ENCODE data around the gene NOP14.

NOP14 gene

GRCh38 chr4:2982012-2982411 lies 18.8 kb upstream of the NOP14 start:
- H3K9ac ChIP-seq (ENCODE audit: low read depth, low read length) = no peak overlapping the region
- peaks cover 7% of the 10 kb centered on the region; the same call in 1 of the 2 replicates for H3K9me3 ChIP-seq (ENCODE audit: control insufficient read depth, insufficient read depth, low read length)
- H3K36me3 ChIP-seq (ENCODE audit: control insufficient read depth, insufficient read depth, low read length) = no peaks in the 10 kb centered on the region
- no peak overlapping the region for H3K27ac ChIP-seq (ENCODE audit: low read depth, low read length)
- no peak overlapping the region for H3K4me3 ChIP-seq (ENCODE audit: low read depth, low read length)
- no peaks in the 10 kb centered on the region for H3K27me3 ChIP-seq (ENCODE audit: control insufficient read depth, insufficient read depth, low read length)
- no peaks in the 10 kb centered on the region for H3K4me1 ChIP-seq (ENCODE audit: control insufficient read depth, insufficient read depth, low read length)

- no peaks in the 10 kb centered on the region for H3K36me3 ChIP-seq (ENCODE audit: control insufficient read depth, insufficient read depth, low read length)
- H3K27me3 ChIP-seq (ENCODE audit: control insufficient read depth, insufficient read depth, low read length) = no peaks in the 10 kb centered on the region
- no peak overlapping the region for H3K4me3 ChIP-seq (ENCODE audit: low read depth, low read length)
- no peaks in the 10 kb centered on the region for H3K4me1 ChIP-seq (ENCODE audit: control insufficient read depth, insufficient read depth, low read length)
- peaks cover 7% of the 10 kb centered on the region; the same call in 1 of the 2 replicates for H3K9me3 ChIP-seq (ENCODE audit: control insufficient read depth, insufficient read depth, low read length)
- H3K27ac ChIP-seq (ENCODE audit: low read depth, low read length) = no peak overlapping the region
- H3K9ac ChIP-seq (ENCODE audit: low read depth, low read length) = no peak overlapping the region
Measured at GRCh38 chr4:2981256-2981819, 18.1 kb upstream of the NOP14 start.

GRCh38 chr4:2977211-2978088 lies 14.2 kb upstream of the NOP14 start:
- H3K9ac ChIP-seq (ENCODE audit: low read depth, low read length) = no peak overlapping the region
- H3K27ac ChIP-seq (ENCODE audit: low read depth, low read length) = no peak overlapping the region
- H3K4me1 ChIP-seq (ENCODE audit: control insufficient read depth, insufficient read depth, low read length) = no peaks in the 10 kb centered on the region
- H3K36me3 ChIP-seq (ENCODE audit: control insufficient read depth, insufficient read depth, low read length) = no peaks in the 10 kb centered on the region
- no peaks in the 10 kb centered on the region for H3K27me3 ChIP-seq (ENCODE audit: control insufficient read depth, insufficient read depth, low read length)
- H3K9me3 ChIP-seq (ENCODE audit: control insufficient read depth, insufficient read depth, low read length) = peaks cover 7% of the 10 kb centered on the region; the same call in 1 of the 2 replicates
- H3K4me3 ChIP-seq (ENCODE audit: low read depth, low read length) = no peak overlapping the region

- Histone ChIP-seq H3K36me3 (ENCODE audit: control insufficient read depth, insufficient read depth, low read length) (no peaks in the 10 kb centered on the region), H3K27ac (ENCODE audit: low read depth, low read length) (no peak overlapping the region)
Measured at GRCh38 chr4:2971275-2971674, 8.1 kb upstream of the NOP14 start.

GRCh38 chr4:2968381-2968780 lies 5.2 kb upstream of the NOP14 start:
- peaks cover 11% of the 10 kb centered on the region for H3K27me3 ChIP-seq (ENCODE audit: control insufficient read depth, insufficient read depth, low read length)
- no peaks in the 10 kb centered on the region for H3K36me3 ChIP-seq (ENCODE audit: control insufficient read depth, insufficient read depth, low read length)
- H3K4me1 ChIP-seq (ENCODE audit: control insufficient read depth, insufficient read depth, low read length) = no peaks in the 10 kb centered on the region
- no peaks in the 10 kb centered on the region for H3K9me3 ChIP-seq (ENCODE audit: control insufficient read depth, insufficient read depth, low read length)
- H3K27ac ChIP-seq (ENCODE audit: low read depth, low read length) = no peak overlapping the region
- no peak overlapping the region for H3K4me3 ChIP-seq (ENCODE audit: low read depth, low read length)
- H3K9ac ChIP-seq (ENCODE audit: low read depth, low read length) = no peak overlapping the region

More at GRCh38 chr4:2971275-2971674, 8.1 kb upstream of the NOP14 start:
- H3K27me3 ChIP-seq (ENCODE audit: control insufficient read depth, insufficient read depth, low read length) = no peaks in the 10 kb centered on the region
- H3K4me1 ChIP-seq (ENCODE audit: control insufficient read depth, insufficient read depth, low read length) = no peaks in the 10 kb centered on the region
- H3K9ac ChIP-seq (ENCODE audit: low read depth, low read length) = no peak overlapping the region
- no peak overlapping the region for H3K4me3 ChIP-seq (ENCODE audit: low read depth, low read length)
- H3K9me3 ChIP-seq (ENCODE audit: control insufficient read depth, insufficient read depth, low read length) = no peaks in the 10 kb centered on the region

- Histone ChIP-seq H3K36me3 (ENCODE audit: control insufficient read depth, insufficient read depth, low read length) (no peaks in the 10 kb centered on the region), H3K9ac (ENCODE audit: low read depth, low read length) (no peak overlapping the region)
Measured at GRCh38 chr4:2965262-2965661, 2.1 kb upstream of the NOP14 start.

GRCh38 chr4:2964706-2965258 lies 1.6 kb upstream of the NOP14 start:
- Histone ChIP-seq H3K4me3 (ENCODE audit: low read depth, low read length) (no peak overlapping the region), H3K4me1 (ENCODE audit: control insufficient read depth, insufficient read depth, low read length) (0 out of 2 replicates have a peak, but pooled peaks cover 6% of the 10 kb centered on the region), H3K9me3 (ENCODE audit: control insufficient read depth, insufficient read depth, low read length) (no peaks in the 10 kb centered on the region), H3K27ac (ENCODE audit: low read depth, low read length) (no peak overlapping the region), H3K36me3 (ENCODE audit: control insufficient read depth, insufficient read depth, low read length) (no peaks in the 10 kb centered on the region), H3K9ac (ENCODE audit: low read depth, low read length) (no peak overlapping the region), H3K27me3 (ENCODE audit: control insufficient read depth, insufficient read depth, low read length) (peaks cover 11% of the 10 kb centered on the region)

More at GRCh38 chr4:2965262-2965661, 2.1 kb upstream of the NOP14 start:
- Histone ChIP-seq H3K4me3 (ENCODE audit: low read depth, low read length) (no peak overlapping the region), H3K27ac (ENCODE audit: low read depth, low read length) (no peak overlapping the region), H3K9me3 (ENCODE audit: control insufficient read depth, insufficient read depth, low read length) (no peaks in the 10 kb centered on the region), H3K4me1 (ENCODE audit: control insufficient read depth, insufficient read depth, low read length) (0 out of 2 replicates have a peak, but pooled peaks cover 6% of the 10 kb centered on the region), H3K27me3 (ENCODE audit: control insufficient read depth, insufficient read depth, low read length) (peaks cover 11% of the 10 kb centered on the region)

GRCh38 chr4:2963966-2964471 lies 813 bp upstream of the NOP14 start:
- Histone ChIP-seq H3K9ac (ENCODE audit: low read depth, low read length) (no peak overlapping the region), H3K9me3 (ENCODE audit: control insufficient read depth, insufficient read depth, low read length) (no peaks in the 10 kb centered on the region), H3K4me1 (ENCODE audit: control insufficient read depth, insufficient read depth, low read length) (0 out of 2 replicates have a peak, but pooled peaks cover 6% of the 10 kb centered on the region), H3K27me3 (ENCODE audit: control insufficient read depth, insufficient read depth, low read length) (peaks cover 11% of the 10 kb centered on the region), H3K27ac (ENCODE audit: low read depth, low read length) (no peak overlapping the region), H3K4me3 (ENCODE audit: low read depth, low read length) (peak overlapping the region; percentile 81), H3K36me3 (ENCODE audit: control insufficient read depth, insufficient read depth, low read length) (no peaks in the 10 kb centered on the region)

- Histone ChIP-seq H3K4me1 (ENCODE audit: control insufficient read depth, insufficient read depth, low read length) (0 out of 2 replicates have a peak, but pooled peaks cover 6% of the 10 kb centered on the region), H3K36me3 (ENCODE audit: control insufficient read depth, insufficient read depth, low read length) (peaks cover 13% of the 10 kb centered on the region), H3K9me3 (ENCODE audit: control insufficient read depth, insufficient read depth, low read length) (0 out of 2 replicates have a peak, but pooled peaks cover under 1% of the 10 kb centered on the region), H3K9ac (ENCODE audit: low read depth, low read length) (peak overlapping the region; percentile 82), H3K27me3 (ENCODE audit: control insufficient read depth, insufficient read depth, low read length) (peaks cover 11% of the 10 kb centered on the region), H3K27ac (ENCODE audit: low read depth, low read length) (peak overlapping the region; percentile 86), H3K4me3 (ENCODE audit: low read depth, low read length) (peak overlapping the region; percentile 81)
Measured at GRCh38 chr4:2962614-2963174, 512 bp downstream of the NOP14 start.

GRCh38 chr4:2961811-2962441 lies 1.3 kb downstream of the NOP14 start:
- Histone ChIP-seq H3K4me3 (ENCODE audit: low read depth, low read length) (peak overlapping the region; percentile 81), H3K9ac (ENCODE audit: low read depth, low read length) (peak overlapping the region; percentile 82; the same call in 1 of the 2 replicates), H3K36me3 (ENCODE audit: control insufficient read depth, insufficient read depth, low read length) (peaks cover 20% of the 10 kb centered on the region), H3K4me1 (ENCODE audit: control insufficient read depth, insufficient read depth, low read length) (0 out of 2 replicates have a peak, but pooled peaks cover 6% of the 10 kb centered on the region), H3K9me3 (ENCODE audit: control insufficient read depth, insufficient read depth, low read length) (peaks cover 7% of the 10 kb centered on the region), H3K27me3 (ENCODE audit: control insufficient read depth, insufficient read depth, low read length) (peaks cover 11% of the 10 kb centered on the region), H3K27ac (ENCODE audit: low read depth, low read length) (no peak overlapping the region)

All from HUES48 (cell line).